Endodermal cell (in vitro differentiated cells): ENCODE measurements around the gene PRKAG2. TPM values are rescaled to one million over a fixed set of nuclear protein-coding genes. Genes with fewer than 3 reads are reported as not detected.

Experiments
- DNase-seq: peaks from one replicate; pipeline ENCODE4 v3.0.0-alpha.2; 2017
- H3K27ac ChIP-seq: 2 replicates; pipeline ENCODE4 v1.5.1; 2013; ENCODE audit warnings: mild to moderate bottlenecking, low read depth, low read length, moderate library complexity
- H3K27me3 ChIP-seq: 2 replicates; pipeline ENCODE4 v1.6.1; 2013; ENCODE audit warnings: mild to moderate bottlenecking, low read length, moderate library complexity; ENCODE audit not compliant: insufficient read depth, control insufficient read depth, poor library complexity, severe bottlenecking
- H3K36me3 ChIP-seq: 2 replicates; pipeline ENCODE4 v1.7.0; 2013; ENCODE audit warnings: mild to moderate bottlenecking, low read length, moderate library complexity; ENCODE audit not compliant: control insufficient read depth, insufficient read depth
- H3K4me1 ChIP-seq: one replicate; pipeline ENCODE4 v1.7.0; 2013; ENCODE audit warnings: low read length; ENCODE audit not compliant: control insufficient read depth, insufficient read depth
- H3K4me3 ChIP-seq: 2 replicates; pipeline ENCODE4 v1.5.1; 2013; ENCODE audit warnings: mild to moderate bottlenecking, low read length, moderate library complexity
- H3K9ac ChIP-seq: 2 replicates; pipeline ENCODE4 v1.6.1; 2013; ENCODE audit warnings: mild to moderate bottlenecking, low read length, moderate library complexity; ENCODE audit not compliant: poor library complexity, severe bottlenecking; ENCODE audit errors: extremely low read depth
- H3K9me3 ChIP-seq: 2 replicates; pipeline ENCODE4 v1.6.1; 2013; ENCODE audit warnings: mild to moderate bottlenecking, low read length, moderate library complexity; ENCODE audit not compliant: control insufficient read depth
- H3K27ac Mint-ChIP-seq: 2 replicates; pipeline ENCODE4 v1.8.0; 2020; ENCODE audit warnings: mixed read lengths
- H3K27me3 Mint-ChIP-seq: 2 replicates; pipeline ENCODE4 v1.8.0; 2021; ENCODE audit warnings: mild to moderate bottlenecking, mixed read lengths; ENCODE audit not compliant: insufficient read depth
- H3K36me3 Mint-ChIP-seq: 2 replicates; pipeline ENCODE4 v1.8.0; 2020; ENCODE audit warnings: low read depth, mixed read lengths
- H3K4me1 Mint-ChIP-seq: 2 replicates; pipeline ENCODE4 v1.8.0; 2020; ENCODE audit warnings: mixed read lengths
- H3K4me3 Mint-ChIP-seq: 2 replicates; pipeline ENCODE4 v1.8.0; 2020; ENCODE audit warnings: mild to moderate bottlenecking, moderate library complexity, mixed read lengths
- H3K9me3 Mint-ChIP-seq: 2 replicates; pipeline ENCODE4 v1.8.0; 2020; ENCODE audit warnings: mild to moderate bottlenecking, mixed read lengths
- CTCF ChIP-seq: fragments of 200-600 bp; sonication (generic); conservative IDR thresholded peaks from 2 replicates; pipeline ENCODE4 v1.5.0; 2021; ENCODE audit warnings: antibody characterized with exemption, mild to moderate bottlenecking
- WGBS, 2 experiments: methylation state at CpG; one replicate each; pipeline versions ENCODE4 v1.1.5 to v1.1.7; 2013; ENCODE audit warnings: missing lambda C conversion rate in 2 of 2, mixed read lengths in 1 of 2; ENCODE audit not compliant: insufficient coverage in 1 of 2, insufficient read length in 1 of 2; 5-methylcytosine and 5-hydroxymethylcytosine counted together
- total RNA-seq, 2 donors: library from RNA; stranded (reverse); fragmentation: NEBNext Ultra II Directional in 1 of 2; extraction: Animal tissue kit (Norgen Biotek cat#: 25700) in 1 of 2; gene quantifications; 2 replicates in 1 of 2; 3 replicates in 1 of 2; pipeline ENCODE4 v1.2.1, GENCODE V29; 2021

Gene PRKAG2
- total RNA-seq, 2 donors from 2014 or later, result 17.2 to 20.7 TPM

GRCh38 chr7:151812967-151813366 lies 63.9 kb downstream of the PRKAG2 start:
- peaks cover 6% of the 10 kb centered on the region for H3K27me3 Mint-ChIP-seq
- Histone ChIP-seq H3K4me1 (peaks cover 3% of the 10 kb centered on the region), H3K27me3 (peaks cover 33% of the 10 kb centered on the region), H3K4me3 (no peak overlapping the region), H3K9ac (no peak overlapping the region), H3K9me3 (no peaks in the 10 kb centered on the region), H3K36me3 (no peaks in the 10 kb centered on the region), H3K27ac (no peak overlapping the region)
- H3K4me1 Mint-ChIP-seq, result peaks cover 24% of the 10 kb centered on the region
- H3K4me3 Mint-ChIP-seq, result no peak overlapping the region
- 71 to 84% methylated on average over 7 to 9 of the region's 9 CpGs for WGBS, 2 experiments
- H3K9me3 Mint-ChIP-seq, result no peaks in the 10 kb centered on the region
- no peaks in the 10 kb centered on the region for H3K36me3 Mint-ChIP-seq
- H3K27ac Mint-ChIP-seq, result no peak overlapping the region
- no peak for DNase-seq
- TF ChIP-seq CTCF, result no peak

GRCh38 chr7:151810441-151811232 lies 66.3 kb downstream of the PRKAG2 start:
- Mint-ChIP-seq H3K4me1 (peaks cover 23% of the 10 kb centered on the region), H3K27ac (no peak overlapping the region), H3K36me3 (no peaks in the 10 kb centered on the region), H3K9me3 (no peaks in the 10 kb centered on the region), H3K27me3 (peaks cover 6% of the 10 kb centered on the region), H3K4me3 (no peak overlapping the region)
- Histone ChIP-seq H3K9me3 (no peaks in the 10 kb centered on the region), H3K27me3 (peaks cover 21% of the 10 kb centered on the region), H3K4me1 (peaks cover 3% of the 10 kb centered on the region), H3K4me3 (no peak overlapping the region), H3K9ac (no peak overlapping the region), H3K27ac (no peak overlapping the region), H3K36me3 (no peaks in the 10 kb centered on the region)
- DNase-seq, result no peak
- WGBS, 2 experiments, result 94 to 96% methylated on average over 4 to 17 of the region's 17 CpGs
- TF ChIP-seq CTCF, result no peak

GRCh38 chr7:151809864-151810170 lies 67.1 kb downstream of the PRKAG2 start:
- 93 to 96% methylated on average over 3 to 5 of the region's 5 CpGs for WGBS, 2 experiments
- no peaks in the 10 kb centered on the region for H3K9me3 ChIP-seq
- Mint-ChIP-seq H3K27me3 (no peaks in the 10 kb centered on the region), H3K4me3 (no peak overlapping the region), H3K4me1 (peaks cover 23% of the 10 kb centered on the region), H3K9me3 (no peaks in the 10 kb centered on the region), H3K36me3 (no peaks in the 10 kb centered on the region), H3K27ac (no peak overlapping the region)
- peaks cover 13% of the 10 kb centered on the region for H3K27me3 ChIP-seq
- no peak for TF ChIP-seq CTCF
- H3K4me3 ChIP-seq, result no peak overlapping the region
- no peaks in the 10 kb centered on the region for H3K36me3 ChIP-seq
- DNase-seq, result no peak
- peaks cover 3% of the 10 kb centered on the region for H3K4me1 ChIP-seq
- H3K27ac ChIP-seq, result no peak overlapping the region
- H3K9ac ChIP-seq, result no peak overlapping the region
